Endothelial cell of umbilical vein (primary cell): Measurements from ENCODE around the gene PCDHB14. TPM values are rescaled to one million over a fixed set of nuclear protein-coding genes. Genes with fewer than 3 reads are reported as not detected.
A peak's percentile ranks its signal among the peaks of the same experiment; 100 is the strongest.
"Not testable (repeated sequence)": the region's sequence is repeated elsewhere in the genome, so short reads cannot be mapped to it uniquely, and the experiment has no call there.

Experiments used
- Bru-seq: library from RNA; stranded (reverse); fragments of 400-500 nt; gene quantifications from one replicate; lab custom pipeline; 2021; lab: Mats Ljungman, UMichigan
- BruChase-seq, 2 experiments: library from RNA; stranded (reverse); fragments of 400-500 nt; gene quantifications; one replicate each; lab custom pipeline; 2021; lab: Mats Ljungman, UMichigan
- BruUV-seq: library from RNA; stranded (reverse); fragments of 400-500 nt; replicated peaks from 2 replicates; lab custom pipeline; 2021; lab: Mats Ljungman, UMichigan
- CTCF ChIA-PET: fragments of 300-600, 350-600 bp; sonication (Branson Sonifier 250); formaldehyde crosslinking; loops from one replicate; lab custom pipeline; 2021; ENCODE audit warnings: antibody characterized with exemption, inconsistent platforms; lab: Charles Lee
- POLR2A ChIA-PET: fragments of 300-600, 350-600 bp; sonication (Branson Sonifier 250); formaldehyde crosslinking; loops from one replicate; lab custom pipeline; 2021; ENCODE audit warnings: antibody characterized with exemption, inconsistent platforms; lab: Charles Lee
- DNase-seq: peaks from one replicate; pipeline ENCODE4 v3.0.0-alpha.2; 2011; ENCODE audit warnings: low read depth, low spot score
- FAIRE-seq: peaks from 2 replicates; lab custom pipeline; 2011; peaks lifted over from hg19 to GRCh38; lab: Jason Lieb, UNC
- H2AFZ ChIP-seq: 2 replicates; pipeline ENCODE4 v1.6.0; 2012; ENCODE audit warnings: low read depth, low read length, control low read depth, inconsistent platforms
- H3K27ac ChIP-seq: 2 replicates; pipeline ENCODE4 v1.5.1; 2011; ENCODE audit warnings: low read depth, mild to moderate bottlenecking, control low read depth, low read length, moderate library complexity; ENCODE audit not compliant: insufficient read depth
- H3K27me3 ChIP-seq, 2 experiments: 2 replicates each; pipeline versions ENCODE4 v1.6.0 to v1.6.1; 2011; ENCODE audit warnings: low read length in 2 of 2, mixed read lengths in 1 of 2; ENCODE audit not compliant: control insufficient read depth in 2 of 2, insufficient read depth in 2 of 2
- H3K36me3 ChIP-seq, 2 experiments: 2 replicates in 1 of 2; 3 replicates in 1 of 2; pipeline ENCODE4 v1.5.1; 2011; ENCODE audit warnings: low read length in 2 of 2, mild to moderate bottlenecking in 1 of 2, moderate library complexity in 1 of 2; ENCODE audit not compliant: control insufficient read depth in 2 of 2, insufficient read depth in 2 of 2; ENCODE audit errors: extremely low read depth in 1 of 2
- H3K4me1 ChIP-seq: 3 replicates; pipeline ENCODE4 v1.5.1; 2011; ENCODE audit warnings: mild to moderate bottlenecking, low read length; ENCODE audit not compliant: control insufficient read depth, insufficient read depth; ENCODE audit errors: extremely low read depth
- H3K4me2 ChIP-seq: 2 replicates; pipeline ENCODE4 v1.6.1; 2011; ENCODE audit warnings: low read length, control low read depth, mixed read lengths; ENCODE audit not compliant: insufficient read depth
- H3K4me3 ChIP-seq, 3 experiments: fragments of 200-600 bp in 1 of 3; sonication (generic), shearing (Covaris generic) in 1 of 3; replicated peaks in 1 of 3; 2 replicates each; pipeline ENCODE4 v1.5.1; 2011 to 2016; ENCODE audit warnings: control low read depth in 3 of 3, low read length in 3 of 3, mild to moderate bottlenecking in 2 of 3, inconsistent platforms in 1 of 3, low read depth in 1 of 3, moderate library complexity in 1 of 3; ENCODE audit not compliant: insufficient read depth in 1 of 3
- H3K79me2 ChIP-seq: 2 replicates; pipeline ENCODE4 v1.6.0; 2012; ENCODE audit warnings: low read length, inconsistent platforms; ENCODE audit not compliant: control insufficient read depth, insufficient read depth
- H3K9ac ChIP-seq: replicated peaks from 2 replicates; pipeline ENCODE3; 2011; ENCODE audit warnings: low read length, control low read depth; ENCODE audit not compliant: insufficient read depth; ENCODE audit errors: extremely low read depth
- H3K9me1 ChIP-seq: replicated peaks from 3 replicates; pipeline ENCODE4 v1.6.0; 2011; ENCODE audit warnings: mild to moderate bottlenecking, low read length; ENCODE audit not compliant: control insufficient read depth, insufficient read depth; ENCODE audit errors: extremely low read depth
- H3K9me3 ChIP-seq: replicated peaks from 2 replicates; pipeline ENCODE4 v1.5.1; 2012; ENCODE audit warnings: low read length, inconsistent platforms; ENCODE audit not compliant: control insufficient read depth, insufficient read depth
- H4K20me1 ChIP-seq: replicated peaks from 2 replicates; pipeline ENCODE3; 2011; ENCODE audit warnings: mild to moderate bottlenecking, low read length; ENCODE audit not compliant: control insufficient read depth, insufficient read depth; ENCODE audit errors: extremely low read depth
- EZH2 ChIP-seq: IDR thresholded peaks from 2 replicates; pipeline ENCODE4 v1.6.1; 2012; ENCODE audit warnings: borderline replicate concordance, low read depth, mild to moderate bottlenecking, moderate library complexity, low read length, inconsistent platforms; ENCODE audit not compliant: severe bottlenecking
- FOS ChIP-seq: IDR thresholded peaks from 2 replicates; pipeline ENCODE4 v1.6.1; 2011; ENCODE audit warnings: mild to moderate bottlenecking, low read length, moderate library complexity, borderline replicate concordance; ENCODE audit not compliant: insufficient read depth
- GATA2 ChIP-seq: IDR thresholded peaks from 2 replicates; pipeline ENCODE4 v1.7.0; 2011; ENCODE audit warnings: low read depth, mild to moderate bottlenecking, moderate library complexity, mixed read lengths, low read length; ENCODE audit not compliant: insufficient read length, insufficient read depth
- JUN ChIP-seq: IDR thresholded peaks from 2 replicates; pipeline ENCODE4 v1.6.1; 2011; ENCODE audit warnings: borderline replicate concordance, low read depth; ENCODE audit not compliant: insufficient read length, insufficient read depth
- MYC ChIP-seq: IDR thresholded peaks from one replicate; pipeline ENCODE4 v1.6.1; 2011; ENCODE audit warnings: mild to moderate bottlenecking, low read depth, low read length
- POLR2A ChIP-seq: IDR thresholded peaks from 2 replicates; pipeline ENCODE4 v1.6.1; 2012; ENCODE audit warnings: low read depth, mild to moderate bottlenecking, control low read depth, low read length
- POLR2AphosphoS5 ChIP-seq: IDR thresholded peaks from 2 replicates; pipeline ENCODE4 v1.6.1; 2012; ENCODE audit warnings: low read depth, mild to moderate bottlenecking, control low read depth, low read length, moderate library complexity; ENCODE audit not compliant: insufficient read depth
- dilution Hi-C: fragments of 300-500 bp; cut with MboI; formaldehyde crosslinking; loops from one replicate; pipeline ENCODE4 v1.15.0; 2019; ENCODE audit warnings: low sequenced_read_pairs; ENCODE audit not compliant: extremely low pct_ligation_motif_present
- intact Hi-C: fragments of 100-400 bp; cut with micrococcal nuclease; formaldehyde crosslinking; loops from one replicate; pipeline ENCODE4 v1.10.0; 2022
- long read RNA-seq: library from polyadenylated mRNA; stranded (forward); transcript quantifications from one replicate; pipeline ENCODE4 v2.0.0, GENCODE V29; 2021
- polyA minus RNA-seq, 3 experiments: library from RNA; depleted of rRNA, polyadenylated mRNA; stranded (reverse); fragments of >200 nt; gene quantifications; 1 replicate in 1 of 3; 2 replicates in 2 of 3; pipeline ENCODE4 v1.2.3, GENCODE V29; 2011
- polyA plus RNA-seq, 4 experiments: library from polyadenylated mRNA; depleted of rRNA in 3 of 4; stranded (reverse) in 3 of 4; unstranded in 1 of 4; fragments of >200 nt; gene quantifications; 2 replicates each; pipeline versions ENCODE4 v1.2.1 to v1.2.3, GENCODE V29; 2011 to 2012; ENCODE audit warnings: missing spikeins in 1 of 4
- total RNA-seq: library from RNA; stranded (reverse); gene quantifications from 2 replicates; pipeline ENCODE4 v1.2.3, GENCODE V29; 2021
- TF ChIP-seq, protein P1 (sequence below): IDR thresholded peaks from 2 replicates; pipeline ENCODE4 v1.6.1; 2011; ENCODE audit not compliant: insufficient read depth, insufficient read length
- TF ChIP-seq, protein P2 (sequence below), 2 donors: IDR thresholded peaks; 1 replicate in 1 of 2; 2 replicates in 1 of 2; pipeline ENCODE4 v1.5.1; 2011; ENCODE audit warnings: low read length in 2 of 2, mild to moderate bottlenecking in 2 of 2, moderate library complexity in 2 of 2, control low read depth in 1 of 2, inconsistent platforms in 1 of 2, low read depth in 1 of 2; ENCODE audit not compliant: insufficient read depth in 1 of 2; ENCODE audit errors: extremely low read depth in 1 of 2

Gene PCDHB14
- total RNA-seq = 0.55 and 1.0 TPM in 2 replicates
- polyA plus RNA-seq = 0.72 and 0.73 TPM in 2 replicates
- 0.18 and 0.48 TPM in 2 replicates for polyA plus RNA-seq (2011; cell fraction: cytosol; rRNA removed)
- 0.70 and 0.93 TPM in 2 replicates for polyA plus RNA-seq (2011; cell fraction: nucleus; rRNA removed)
- 0.62 and 0.93 TPM in 2 replicates for polyA plus RNA-seq (2012)
- polyA minus RNA-seq = 0.53 and 1.2 TPM in 2 replicates
- not detected for polyA minus RNA-seq (2011; cell fraction: cytosol; rRNA and poly(A)+ RNA removed)
- polyA minus RNA-seq (2011; cell fraction: nucleus; rRNA and poly(A)+ RNA removed) = 0.29 and 0.38 TPM in 2 replicates
- percentile 34 among the genes with signal in this experiment for Bru-seq, nascent RNA
- percentile 45 among the genes with signal in this experiment for BruChase-seq, experiment 1, labeled RNA remaining after a 6-hour chase
- percentile 41 among the genes with signal in this experiment for BruChase-seq, experiment 2, labeled RNA remaining after a 2-hour chase
- long read RNA-seq, full-length matches to known transcripts = 1 of 1 reads
- long read RNA-seq, partial matches to known transcripts = 0 of 1 reads
- long read RNA-seq, other reads (novel, unspliced or antisense) = 0 of 1 reads

DNA sequence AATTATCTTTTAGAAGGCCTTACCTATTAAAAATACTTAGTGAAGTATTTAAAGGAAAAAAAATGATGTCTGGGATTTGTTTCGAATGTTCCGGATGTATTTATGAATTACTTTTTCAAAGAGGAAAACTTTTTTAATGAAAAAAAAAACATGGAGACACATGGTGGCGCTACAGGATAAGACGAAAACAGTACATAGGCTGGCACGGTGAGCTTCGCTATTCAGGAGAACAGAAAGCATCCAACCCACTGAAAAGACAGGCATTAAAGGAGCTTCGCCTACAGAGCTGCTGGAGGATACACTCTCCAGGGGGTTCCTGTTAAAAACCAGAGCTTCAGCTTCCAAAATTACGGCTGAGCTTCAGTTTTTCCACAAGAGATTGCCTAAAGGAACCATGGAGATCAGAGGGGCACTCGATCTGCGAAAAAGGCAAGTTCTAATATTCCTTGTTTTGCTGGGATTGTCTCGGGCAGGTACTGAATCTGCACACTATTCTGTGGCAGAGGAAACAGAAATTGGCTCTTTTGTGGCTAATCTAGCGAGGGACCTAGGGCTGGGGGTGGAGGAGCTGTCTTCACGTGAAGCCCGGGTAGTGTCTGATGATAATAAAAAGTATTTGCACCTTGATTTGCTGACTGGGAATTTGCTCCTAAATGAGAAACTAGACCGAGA lies at the start of gene PCDHB14:
PCDHB14 (plus strand) TSS at position 232 of the 672 bp plus-strand sequence; CDS start at position 395, 163 bp downstream.
- H3K9me1 ChIP-seq = no peaks in the 10 kb centered on the region
- TF ChIP-seq GATA2 (no peak), JUN (no peak), FOS (no peak), MYC (no peak), POLR2A (no peak), POLR2AphosphoS5 (no peak), EZH2 (no peak)
- TF ChIP-seq, protein P1, sequence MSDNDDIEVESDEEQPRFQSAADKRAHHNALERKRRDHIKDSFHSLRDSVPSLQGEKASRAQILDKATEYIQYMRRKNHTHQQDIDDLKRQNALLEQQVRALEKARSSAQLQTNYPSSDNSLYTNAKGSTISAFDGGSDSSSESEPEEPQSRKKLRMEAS = no peak
- TF ChIP-seq, protein P2, sequence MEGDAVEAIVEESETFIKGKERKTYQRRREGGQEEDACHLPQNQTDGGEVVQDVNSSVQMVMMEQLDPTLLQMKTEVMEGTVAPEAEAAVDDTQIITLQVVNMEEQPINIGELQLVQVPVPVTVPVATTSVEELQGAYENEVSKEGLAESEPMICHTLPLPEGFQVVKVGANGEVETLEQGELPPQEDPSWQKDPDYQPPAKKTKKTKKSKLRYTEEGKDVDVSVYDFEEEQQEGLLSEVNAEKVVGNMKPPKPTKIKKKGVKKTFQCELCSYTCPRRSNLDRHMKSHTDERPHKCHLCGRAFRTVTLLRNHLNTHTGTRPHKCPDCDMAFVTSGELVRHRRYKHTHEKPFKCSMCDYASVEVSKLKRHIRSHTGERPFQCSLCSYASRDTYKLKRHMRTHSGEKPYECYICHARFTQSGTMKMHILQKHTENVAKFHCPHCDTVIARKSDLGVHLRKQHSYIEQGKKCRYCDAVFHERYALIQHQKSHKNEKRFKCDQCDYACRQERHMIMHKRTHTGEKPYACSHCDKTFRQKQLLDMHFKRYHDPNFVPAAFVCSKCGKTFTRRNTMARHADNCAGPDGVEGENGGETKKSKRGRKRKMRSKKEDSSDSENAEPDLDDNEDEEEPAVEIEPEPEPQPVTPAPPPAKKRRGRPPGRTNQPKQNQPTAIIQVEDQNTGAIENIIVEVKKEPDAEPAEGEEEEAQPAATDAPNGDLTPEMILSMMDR (IDR thresholded peaks at IDR 0.05; ENCODE audit: extremely low read depth in 1 of 2, insufficient read depth in 1 of 2, low read depth in 1 of 2, low read length in 2 of 2) = no peak
- H3K9ac ChIP-seq = no peak within 1 kb of the TSS
- no peaks in the 10 kb centered on the region for H3K79me2 ChIP-seq
- no peak within 1 kb of the TSS for H3K27ac ChIP-seq
- DNase-seq = peak; percentile 31
- no peaks in the 10 kb centered on the region for H3K27me3 ChIP-seq
- H3K9me3 ChIP-seq = no peaks in the 10 kb centered on the region
- no peaks in the 10 kb centered on the region for H4K20me1 ChIP-seq
- ChIA-PET POLR2A (no interaction called here), CTCF (interaction anchor here (0.6 to 3.3 kb wide), 23 partner anchors 11 to 344 kb away, joined by 3 to 48 read pairs (median 4); partner anchors contain the start of genes PCDHB12, PCDHB15, PCDHGA1 and PCDHGA10)
- no peaks in the 10 kb centered on the region for H3K4me1 ChIP-seq
- no peaks in the 10 kb centered on the region for H3K36me3 ChIP-seq
- peak within 1 kb of the TSS; percentile 11 for H3K4me2 ChIP-seq
- no peak for FAIRE-seq
- no peak within 1 kb of the TSS for H2AFZ ChIP-seq
- no TSS peak for BruUV-seq
- dilution Hi-C loops (no loop called here), intact Hi-C loops (no loop called here)
- H3K4me3 ChIP-seq = peak within 1 kb of the TSS in 1 of 3 experiments; percentile 32

DNA sequence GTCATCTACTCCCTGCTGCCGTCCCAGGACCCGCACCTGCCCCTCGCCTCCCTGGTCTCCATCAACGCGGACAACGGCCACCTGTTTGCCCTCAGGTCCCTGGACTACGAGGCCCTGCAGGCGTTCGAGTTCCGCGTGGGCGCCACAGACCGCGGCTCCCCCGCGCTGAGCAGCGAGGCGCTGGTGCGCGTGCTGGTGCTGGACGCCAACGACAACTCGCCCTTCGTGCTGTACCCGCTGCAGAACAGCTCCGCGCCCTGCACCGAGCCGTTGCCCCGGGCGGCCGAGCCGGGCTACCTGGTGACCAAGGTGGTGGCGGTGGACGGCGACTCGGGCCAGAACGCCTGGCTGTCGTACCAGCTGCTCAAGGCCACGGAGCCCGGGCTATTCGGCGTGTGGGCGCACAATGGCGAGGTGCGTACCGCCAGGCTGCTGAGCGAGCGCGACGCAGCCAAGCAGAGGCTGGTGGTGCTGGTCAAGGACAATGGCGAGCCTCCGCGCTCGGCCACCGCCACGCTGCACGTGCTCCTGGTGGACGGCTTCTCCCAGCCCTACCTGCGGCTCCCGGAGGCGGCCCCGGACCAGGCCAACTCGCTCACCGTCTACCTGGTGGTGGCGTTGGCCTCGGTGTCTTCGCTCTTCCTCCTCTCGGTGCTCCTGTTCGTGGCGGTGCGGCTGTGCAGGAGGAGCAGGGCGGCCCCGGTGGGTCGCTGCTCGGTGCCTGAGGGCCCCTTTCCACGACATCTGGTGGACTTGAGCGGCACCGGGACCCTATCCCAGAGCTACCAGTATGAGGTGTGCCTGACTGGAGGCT lies 48.6 kb upstream of the PCDHB14 start:
- H3K36me3 ChIP-seq, dilution Hi-C loops, intact Hi-C loops, H3K4me3 ChIP-seq, POLR2A ChIA-PET, H2AFZ ChIP-seq, H3K27me3 ChIP-seq, H3K4me2 ChIP-seq, H3K9ac ChIP-seq, CTCF ChIA-PET, H3K9me3 ChIP-seq, H3K4me1 ChIP-seq, H3K79me2 ChIP-seq, BruUV-seq, H3K27ac ChIP-seq, FAIRE-seq, DNase-seq, H3K9me1 ChIP-seq, H4K20me1 ChIP-seq: not testable (repeated sequence)
